SK-N-SH treated with all-trans-retinoic acid at 6 μM for 48 hours (cell line): Measurements from ENCODE around the gene UBE3C.

Experiments
- ATAC-seq: fragments of 200-7000 bp; cut with Tn5 transposase; 3 replicates; pipeline ENCODE4 v1.9.1; 2020; ENCODE audit warnings: mild to moderate bottlenecking, moderate library complexity
- ARNTL ChIP-seq: fragments of 450-650 bp; formaldehyde crosslinking; IDR thresholded peaks from 2 replicates; pipeline ENCODE4 v1.5.0; 2020; ENCODE audit warnings: low read depth, mild to moderate bottlenecking, moderate library complexity, borderline replicate concordance
- CSDC2 ChIP-seq: fragments of 250-450 bp; sonication (Bioruptor Pico); IDR thresholded peaks from 2 replicates; pipeline ENCODE4 v1.5.0; 2020; ENCODE audit warnings: mild to moderate bottlenecking, moderate library complexity
- CSRNP3 ChIP-seq: fragments of 250-450 bp; sonication (Bioruptor Pico); IDR thresholded peaks from 2 replicates; pipeline ENCODE4 v1.5.1; 2021; ENCODE audit warnings: mild to moderate bottlenecking, moderate library complexity
- ESRRG ChIP-seq: fragments of 250-450 bp; sonication (Bioruptor Pico); IDR thresholded peaks from 2 replicates; pipeline ENCODE4 v1.6.1; 2021; ENCODE audit warnings: mild to moderate bottlenecking
- GLIS3 ChIP-seq: fragments of 250-450 bp; sonication (Bioruptor Pico); IDR thresholded peaks from 2 replicates; pipeline ENCODE4 v1.5.0; 2020; ENCODE audit warnings: mild to moderate bottlenecking, moderate library complexity
- ISL1 ChIP-seq: fragments of 250-450 bp; sonication (Bioruptor Pico); IDR thresholded peaks from 2 replicates; pipeline ENCODE4 v2.1.2; 2022; ENCODE audit warnings: mild to moderate bottlenecking, moderate library complexity
- OSR1 ChIP-seq: fragments of 250-450 bp; sonication (Bioruptor Pico); IDR thresholded peaks from 2 replicates; pipeline ENCODE4 v1.8.0; 2022; ENCODE audit warnings: moderate library complexity, mild to moderate bottlenecking, inconsistent platforms
- POU6F1 ChIP-seq: fragments of 250-450 bp; sonication (Bioruptor Pico); IDR thresholded peaks from 2 replicates; pipeline ENCODE4 v1.8.0; 2021; ENCODE audit warnings: low read depth, mild to moderate bottlenecking, moderate library complexity, borderline replicate concordance
- PPARA ChIP-seq: fragments of 250-450 bp; sonication (Bioruptor Pico); IDR thresholded peaks from 2 replicates; pipeline ENCODE4 v1.5.0; 2020; ENCODE audit warnings: mild to moderate bottlenecking, borderline replicate concordance
- RARB ChIP-seq: fragments of 250-450 bp; sonication (Bioruptor Pico); IDR thresholded peaks from 2 replicates; pipeline ENCODE4 v1.8.0; 2021; ENCODE audit warnings: mild to moderate bottlenecking, moderate library complexity
- SNAI2 ChIP-seq: fragments of 250-450 bp; sonication (Bioruptor Pico); IDR thresholded peaks from 2 replicates; pipeline ENCODE4 v1.5.0; 2020; ENCODE audit warnings: mild to moderate bottlenecking, moderate library complexity
- TCF4 ChIP-seq: fragments of 250-450 bp; sonication (Bioruptor Pico); IDR thresholded peaks from 2 replicates; pipeline ENCODE4 v1.8.0; 2021; ENCODE audit warnings: mild to moderate bottlenecking, moderate library complexity, borderline replicate concordance
- TOX ChIP-seq: fragments of 250-450 bp; sonication (Bioruptor Pico); IDR thresholded peaks from 2 replicates; pipeline ENCODE4 v1.8.0; 2021; ENCODE audit warnings: mild to moderate bottlenecking, moderate library complexity, borderline replicate concordance
- ZC3H10 ChIP-seq: fragments of 250-450 bp; sonication (Bioruptor Pico); IDR thresholded peaks from 2 replicates; pipeline ENCODE4 v1.5.1; 2021; ENCODE audit warnings: mild to moderate bottlenecking, moderate library complexity
- ZFP3 ChIP-seq: fragments of 250-450 bp; sonication (Bioruptor Pico); IDR thresholded peaks from 2 replicates; pipeline ENCODE4 v1.5.0; 2020; ENCODE audit warnings: mild to moderate bottlenecking, moderate library complexity
- ZFP30 ChIP-seq: fragments of 450-650 bp; formaldehyde crosslinking; IDR thresholded peaks from 2 replicates; pipeline ENCODE4 v1.5.0; 2022; ENCODE audit warnings: mild to moderate bottlenecking, moderate library complexity
- ZNF565 ChIP-seq: fragments of 450-650 bp; formaldehyde crosslinking; conservative IDR thresholded peaks from 2 replicates; pipeline ENCODE4 v1.5.0; 2020; ENCODE audit warnings: low read depth, mild to moderate bottlenecking, moderate library complexity
- ZNF70 ChIP-seq: fragments of 450-650 bp; formaldehyde crosslinking; IDR thresholded peaks from 2 replicates; pipeline ENCODE4 v1.5.0; 2020; ENCODE audit warnings: mild to moderate bottlenecking, moderate library complexity
- TF ChIP-seq, protein P1 (sequence below): fragments of 250-450 bp; sonication (Bioruptor Pico); IDR thresholded peaks from 2 replicates; pipeline ENCODE4 v1.8.0; 2020; ENCODE audit warnings: mild to moderate bottlenecking, moderate library complexity, borderline replicate concordance
- TF ChIP-seq, protein P2 (sequence below): fragments of 250-450 bp; sonication (Bioruptor Pico); IDR thresholded peaks from 2 replicates; pipeline ENCODE4 v1.5.0; 2020; ENCODE audit warnings: mild to moderate bottlenecking, moderate library complexity
- TF ChIP-seq, protein P3 (sequence below): fragments of 250-450 bp; sonication (Bioruptor Pico); IDR thresholded peaks from 2 replicates; pipeline ENCODE4 v1.5.1; 2020; ENCODE audit warnings: low read depth, mild to moderate bottlenecking, moderate library complexity

The UBE3C gene

GRCh38 chr7:157141525-157142060, 2.9 kb downstream of the UBE3C start:
- no peak for TF ChIP-seq ZC3H10 (CRISPR knock-in tag)
- no peak for TF ChIP-seq ZNF70
- no peak for TF ChIP-seq TCF4
- no peak for TF ChIP-seq GLIS3 (CRISPR knock-in tag)
- TF ChIP-seq ZFP30 (CRISPR knock-in tag) = no peak
- no peak for TF ChIP-seq ZNF565
- no peak for TF ChIP-seq SNAI2 (CRISPR knock-in tag)
- no peak for TF ChIP-seq ARNTL (CRISPR knock-in tag)
- TF ChIP-seq OSR1 (CRISPR knock-in tag) = no peak
- TF ChIP-seq POU6F1 (CRISPR knock-in tag) = no peak
- TF ChIP-seq RARB (CRISPR knock-in tag) = no peak
- TF ChIP-seq CSRNP3 (CRISPR knock-in tag) = no peak
- no peak for TF ChIP-seq ISL1 (CRISPR knock-in tag)
- no peak for TF ChIP-seq PPARA (CRISPR knock-in tag)
- ATAC-seq = no peak

- TF ChIP-seq TOX (CRISPR knock-in tag) = no peak
- TF ChIP-seq ZFP3 (CRISPR knock-in tag) = no peak
- TF ChIP-seq, protein P1, sequence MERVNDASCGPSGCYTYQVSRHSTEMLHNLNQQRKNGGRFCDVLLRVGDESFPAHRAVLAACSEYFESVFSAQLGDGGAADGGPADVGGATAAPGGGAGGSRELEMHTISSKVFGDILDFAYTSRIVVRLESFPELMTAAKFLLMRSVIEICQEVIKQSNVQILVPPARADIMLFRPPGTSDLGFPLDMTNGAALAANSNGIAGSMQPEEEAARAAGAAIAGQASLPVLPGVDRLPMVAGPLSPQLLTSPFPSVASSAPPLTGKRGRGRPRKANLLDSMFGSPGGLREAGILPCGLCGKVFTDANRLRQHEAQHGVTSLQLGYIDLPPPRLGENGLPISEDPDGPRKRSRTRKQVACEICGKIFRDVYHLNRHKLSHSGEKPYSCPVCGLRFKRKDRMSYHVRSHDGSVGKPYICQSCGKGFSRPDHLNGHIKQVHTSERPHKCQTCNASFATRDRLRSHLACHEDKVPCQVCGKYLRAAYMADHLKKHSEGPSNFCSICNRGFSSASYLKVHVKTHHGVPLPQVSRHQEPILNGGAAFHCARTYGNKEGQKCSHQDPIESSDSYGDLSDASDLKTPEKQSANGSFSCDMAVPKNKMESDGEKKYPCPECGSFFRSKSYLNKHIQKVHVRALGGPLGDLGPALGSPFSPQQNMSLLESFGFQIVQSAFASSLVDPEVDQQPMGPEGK (CRISPR knock-in tag) = no peak
- no peak for TF ChIP-seq CSRNP3 (CRISPR knock-in tag)
- no peak for TF ChIP-seq ISL1 (CRISPR knock-in tag)
- no peak for TF ChIP-seq ZC3H10 (CRISPR knock-in tag)
- TF ChIP-seq ARNTL (CRISPR knock-in tag) = no peak
- TF ChIP-seq, protein P2, sequence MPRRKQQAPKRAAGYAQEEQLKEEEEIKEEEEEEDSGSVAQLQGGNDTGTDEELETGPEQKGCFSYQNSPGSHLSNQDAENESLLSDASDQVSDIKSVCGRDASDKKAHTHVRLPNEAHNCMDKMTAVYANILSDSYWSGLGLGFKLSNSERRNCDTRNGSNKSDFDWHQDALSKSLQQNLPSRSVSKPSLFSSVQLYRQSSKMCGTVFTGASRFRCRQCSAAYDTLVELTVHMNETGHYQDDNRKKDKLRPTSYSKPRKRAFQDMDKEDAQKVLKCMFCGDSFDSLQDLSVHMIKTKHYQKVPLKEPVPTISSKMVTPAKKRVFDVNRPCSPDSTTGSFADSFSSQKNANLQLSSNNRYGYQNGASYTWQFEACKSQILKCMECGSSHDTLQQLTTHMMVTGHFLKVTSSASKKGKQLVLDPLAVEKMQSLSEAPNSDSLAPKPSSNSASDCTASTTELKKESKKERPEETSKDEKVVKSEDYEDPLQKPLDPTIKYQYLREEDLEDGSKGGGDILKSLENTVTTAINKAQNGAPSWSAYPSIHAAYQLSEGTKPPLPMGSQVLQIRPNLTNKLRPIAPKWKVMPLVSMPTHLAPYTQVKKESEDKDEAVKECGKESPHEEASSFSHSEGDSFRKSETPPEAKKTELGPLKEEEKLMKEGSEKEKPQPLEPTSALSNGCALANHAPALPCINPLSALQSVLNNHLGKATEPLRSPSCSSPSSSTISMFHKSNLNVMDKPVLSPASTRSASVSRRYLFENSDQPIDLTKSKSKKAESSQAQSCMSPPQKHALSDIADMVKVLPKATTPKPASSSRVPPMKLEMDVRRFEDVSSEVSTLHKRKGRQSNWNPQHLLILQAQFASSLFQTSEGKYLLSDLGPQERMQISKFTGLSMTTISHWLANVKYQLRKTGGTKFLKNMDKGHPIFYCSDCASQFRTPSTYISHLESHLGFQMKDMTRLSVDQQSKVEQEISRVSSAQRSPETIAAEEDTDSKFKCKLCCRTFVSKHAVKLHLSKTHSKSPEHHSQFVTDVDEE = no peak
- TF ChIP-seq ZFP30 (CRISPR knock-in tag) = no peak
- no peak for TF ChIP-seq TCF4
- TF ChIP-seq, protein P3, sequence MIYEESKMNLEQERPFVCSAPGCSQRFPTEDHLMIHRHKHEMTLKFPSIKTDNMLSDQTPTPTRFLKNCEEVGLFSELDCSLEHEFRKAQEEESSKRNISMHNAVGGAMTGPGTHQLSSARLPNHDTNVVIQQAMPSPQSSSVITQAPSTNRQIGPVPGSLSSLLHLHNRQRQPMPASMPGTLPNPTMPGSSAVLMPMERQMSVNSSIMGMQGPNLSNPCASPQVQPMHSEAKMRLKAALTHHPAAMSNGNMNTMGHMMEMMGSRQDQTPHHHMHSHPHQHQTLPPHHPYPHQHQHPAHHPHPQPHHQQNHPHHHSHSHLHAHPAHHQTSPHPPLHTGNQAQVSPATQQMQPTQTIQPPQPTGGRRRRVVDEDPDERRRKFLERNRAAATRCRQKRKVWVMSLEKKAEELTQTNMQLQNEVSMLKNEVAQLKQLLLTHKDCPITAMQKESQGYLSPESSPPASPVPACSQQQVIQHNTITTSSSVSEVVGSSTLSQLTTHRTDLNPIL (CRISPR knock-in tag) = no peak
- no peak for TF ChIP-seq PPARA (CRISPR knock-in tag)
- TF ChIP-seq POU6F1 (CRISPR knock-in tag) = no peak
- TF ChIP-seq ESRRG (CRISPR knock-in tag) = no peak
- TF ChIP-seq SNAI2 (CRISPR knock-in tag) = no peak
- TF ChIP-seq OSR1 (CRISPR knock-in tag) = no peak
- no peak for TF ChIP-seq ZNF565
- no peak for TF ChIP-seq GLIS3 (CRISPR knock-in tag)
- TF ChIP-seq ZNF70 = no peak
- no peak for TF ChIP-seq CSDC2 (CRISPR knock-in tag)
- no peak for ATAC-seq
These were observed 5.1 kb downstream of the UBE3C start for GRCh38 chr7:157143788-157144187.
